ENCODE measurements around the gene RER1. TPM values are rescaled to one million over a fixed set of nuclear protein-coding genes. Genes with fewer than 3 reads are reported as not detected.

The RER1 gene
- total RNA-seq (100 to 1,000 TPM; 214 to 222 TPM), polyA plus RNA-seq (166 TPM)

GRCh38 chr1:2391041-2391930, at the start of gene RER1, which contains the start of gene MORN1:
Gene RER1 (plus strand): TSS chr1:2391841. CDS start chr1:2395791, 3,950 bp downstream.
Gene MORN1 (minus strand): TSS chr1:2391554. CDS start chr1:2391533, 21 bp downstream.
- ChIA-PET CTCF (interaction anchor here (0.8 to 2.8 kb wide), 10 partner anchors 9 to 196 kb away, joined by 3 to 17 read pairs (median 6); partner anchors contain the start of gene FAAP20), POLR2A (interaction anchor here (0.6 to 1.9 kb wide), 13 partner anchors 22 to 202 kb away, joined by 3 to 15 read pairs (median 7); partner anchors contain the start of genes FAAP20, PANK4 and TNFRSF14)
- Mint-ChIP-seq H3K27ac (peak within 1 kb of the TSS; percentile 84 to 98 (median 92)), H3K9me3 (no peaks in the 10 kb centered on the region), H3K4me3 (peak within 1 kb of the TSS; percentile 87 to 98 (median 90)), H3K27me3 (no peaks in the 10 kb centered on the region), H3K4me1 (peaks cover 27 to 49% (median 34%) of the 10 kb centered on the region in 3 donors), H3K36me3 (peaks cover 0 to 34% (median 2%) of the 10 kb centered on the region in 3 donors)
- peaks cover 13% of the 10 kb centered on the region for H3K36me3 ChIP-seq (ENCODE audit: insufficient read depth, low read length)
- peaks cover 34% of the 10 kb centered on the region for H3K4me1 ChIP-seq (ENCODE audit: insufficient read depth, low read length)
- H3K4me3 ChIP-seq (ENCODE audit: low read length), result peak within 1 kb of the TSS; percentile 73
- H3K27me3 ChIP-seq (ENCODE audit: insufficient read depth, low read length, poor library complexity, severe bottlenecking), result no peaks in the 10 kb centered on the region
- H3K27ac ChIP-seq (ENCODE audit: low read depth, low read length), result peak within 1 kb of the TSS; percentile 82
- no peaks in the 10 kb centered on the region for H3K9me3 ChIP-seq (ENCODE audit: low read length)
- peak; percentile 98 to 99 (median 99) for DNase-seq

- no peak for DNase-seq
- Mint-ChIP-seq H3K4me1 (no peaks in the 10 kb centered on the region), H3K27ac (no peak overlapping the region), H3K27me3 (no peaks in the 10 kb centered on the region), H3K36me3 (no peaks in the 10 kb centered on the region), H3K4me3 (no peak overlapping the region), H3K9me3 (no peaks in the 10 kb centered on the region)
- no peaks in the 10 kb centered on the region for H3K27me3 ChIP-seq (ENCODE audit: insufficient read depth, low read length, poor library complexity, severe bottlenecking)
- H3K27ac ChIP-seq (ENCODE audit: low read depth, low read length), result no peak overlapping the region
- ChIA-PET CTCF (no interaction called here), POLR2A (no interaction called here)
- no peaks in the 10 kb centered on the region for H3K9me3 ChIP-seq (ENCODE audit: low read length)
- H3K4me3 ChIP-seq (ENCODE audit: low read length), result no peak overlapping the region
- no peaks in the 10 kb centered on the region for H3K4me1 ChIP-seq (ENCODE audit: insufficient read depth, low read length)
- no peaks in the 10 kb centered on the region for H3K36me3 ChIP-seq (ENCODE audit: insufficient read depth, low read length)
Measured at GRCh38 chr1:2342384-2343022, 49.1 kb upstream of the RER1 start.

- no peaks in the 10 kb centered on the region for H3K4me1 Mint-ChIP-seq
- ChIA-PET POLR2A (no interaction called here), CTCF (no interaction called here)
- no peak for DNase-seq
- no peaks in the 10 kb centered on the region for H3K27me3 Mint-ChIP-seq
- Histone ChIP-seq H3K36me3 (ENCODE audit: insufficient read depth, low read length) (no peaks in the 10 kb centered on the region), H3K27me3 (ENCODE audit: insufficient read depth, low read length, poor library complexity, severe bottlenecking) (no peaks in the 10 kb centered on the region), H3K27ac (ENCODE audit: low read depth, low read length) (no peak overlapping the region), H3K4me1 (ENCODE audit: insufficient read depth, low read length) (no peaks in the 10 kb centered on the region), H3K9me3 (ENCODE audit: low read length) (no peaks in the 10 kb centered on the region), H3K4me3 (ENCODE audit: low read length) (no peak overlapping the region)
- no peak overlapping the region for H3K27ac Mint-ChIP-seq
- H3K9me3 Mint-ChIP-seq, result no peaks in the 10 kb centered on the region
- H3K36me3 Mint-ChIP-seq, result no peaks in the 10 kb centered on the region
- no peak overlapping the region for H3K4me3 Mint-ChIP-seq
Measured at GRCh38 chr1:2343023-2343935, 48.4 kb upstream of the RER1 start.

GRCh38 chr1:2344121-2344681, 47.4 kb upstream of the RER1 start:
- no peak overlapping the region for H3K27ac Mint-ChIP-seq

GRCh38 chr1:2344744-2345296, 46.8 kb upstream of the RER1 start:
- Histone ChIP-seq H3K4me3 (ENCODE audit: low read length) (no peak overlapping the region), H3K9me3 (ENCODE audit: low read length) (no peaks in the 10 kb centered on the region), H3K4me1 (ENCODE audit: insufficient read depth, low read length) (no peaks in the 10 kb centered on the region), H3K27me3 (ENCODE audit: insufficient read depth, low read length, poor library complexity, severe bottlenecking) (no peaks in the 10 kb centered on the region), H3K27ac (ENCODE audit: low read depth, low read length) (no peak overlapping the region), H3K36me3 (ENCODE audit: insufficient read depth, low read length) (no peaks in the 10 kb centered on the region)
- no peaks in the 10 kb centered on the region for H3K36me3 Mint-ChIP-seq
- no peak overlapping the region for H3K27ac Mint-ChIP-seq
- no peaks in the 10 kb centered on the region for H3K27me3 Mint-ChIP-seq
- CTCF ChIA-PET, result no interaction called here
- H3K9me3 Mint-ChIP-seq, result no peaks in the 10 kb centered on the region
- DNase-seq, result peak in 1 of 5 donors; percentile 43
- POLR2A ChIA-PET, result no interaction called here
- H3K4me1 Mint-ChIP-seq, result no peaks in the 10 kb centered on the region
- H3K4me3 Mint-ChIP-seq, result no peak overlapping the region

More at GRCh38 chr1:2344121-2344681, 47.4 kb upstream of the RER1 start:
- peak in 1 of 5 donors; percentile 37 for DNase-seq
- Mint-ChIP-seq H3K4me1 (no peaks in the 10 kb centered on the region), H3K27me3 (no peaks in the 10 kb centered on the region), H3K9me3 (no peaks in the 10 kb centered on the region), H3K36me3 (no peaks in the 10 kb centered on the region), H3K4me3 (no peak overlapping the region)
- H3K27me3 ChIP-seq (ENCODE audit: insufficient read depth, low read length, poor library complexity, severe bottlenecking), result no peaks in the 10 kb centered on the region
- ChIA-PET CTCF (no interaction called here), POLR2A (no interaction called here)
- no peak overlapping the region for H3K4me3 ChIP-seq (ENCODE audit: low read length)
- no peak overlapping the region for H3K27ac ChIP-seq (ENCODE audit: low read depth, low read length)
- no peaks in the 10 kb centered on the region for H3K4me1 ChIP-seq (ENCODE audit: insufficient read depth, low read length)
- H3K9me3 ChIP-seq (ENCODE audit: low read length), result no peaks in the 10 kb centered on the region
- no peaks in the 10 kb centered on the region for H3K36me3 ChIP-seq (ENCODE audit: insufficient read depth, low read length)

GRCh38 chr1:2345297-2346075, 46.2 kb upstream of the RER1 start:
- Histone ChIP-seq H3K4me1 (ENCODE audit: insufficient read depth, low read length) (no peaks in the 10 kb centered on the region), H3K36me3 (ENCODE audit: insufficient read depth, low read length) (no peaks in the 10 kb centered on the region), H3K9me3 (ENCODE audit: low read length) (no peaks in the 10 kb centered on the region), H3K27ac (ENCODE audit: low read depth, low read length) (no peak overlapping the region), H3K27me3 (ENCODE audit: insufficient read depth, low read length, poor library complexity, severe bottlenecking) (no peaks in the 10 kb centered on the region), H3K4me3 (ENCODE audit: low read length) (no peak overlapping the region)
- ChIA-PET CTCF (no interaction called here), POLR2A (no interaction called here)
- Mint-ChIP-seq H3K4me1 (no peaks in the 10 kb centered on the region), H3K27me3 (no peaks in the 10 kb centered on the region), H3K36me3 (no peaks in the 10 kb centered on the region), H3K27ac (peak overlapping the region in 1 of 8 donors; percentile 30), H3K9me3 (no peaks in the 10 kb centered on the region), H3K4me3 (no peak overlapping the region)
- DNase-seq, result no peak

Measured in CD8-positive, alpha-beta memory T cell (primary cell).